IMR-90 (cell line): ENCODE data around the gene FAM72D. TPM values are rescaled to one million over a fixed set of nuclear protein-coding genes. Genes with fewer than 3 reads are reported as not detected.
"Not testable (repeated sequence)": the region's sequence is repeated elsewhere in the genome, so short reads cannot be mapped to it uniquely, and the experiment has no call there.

Experiments used
- ATAC-seq: fragments of 200-7000 bp; cut with Tn5 transposase; 2 replicates; pipeline ENCODE4 v1.9.1; 2020; ENCODE audit warnings: low read depth, mild to moderate bottlenecking, moderate library complexity
- BruUV-seq: library from RNA; stranded (reverse); fragments of 400-500 nt; replicated peaks from 2 replicates; lab custom pipeline; 2021; lab: Mats Ljungman, UMichigan
- CTCF ChIA-PET: fragments of 300-600 bp; formaldehyde crosslinking; extraction: SDS; loops from one replicate; lab custom pipeline; 2021; ENCODE audit warnings: antibody characterized with exemption; lab: Yijun Ruan, JAX
- POLR2A ChIA-PET: fragments of 300-600 bp; sonication (Branson Sonifier 250); formaldehyde crosslinking; loops from one replicate; lab custom pipeline; 2022; ENCODE audit warnings: antibody characterized with exemption; ENCODE audit not compliant: unreplicated experiment; lab: Charles Lee
- DNase-seq: peaks from one replicate; pipeline ENCODE4 v3.0.0; 2013
- H2AFZ ChIP-seq: replicated peaks from 2 replicates; pipeline ENCODE3; 2013; ENCODE audit warnings: low read length, mild to moderate bottlenecking; ENCODE audit not compliant: poor library complexity
- H2AK5ac ChIP-seq: 2 replicates; pipeline ENCODE4 v1.6.1; 2013; ENCODE audit warnings: low read depth, low read length, inconsistent platforms
- H2AK9ac ChIP-seq: replicated peaks from 2 replicates; pipeline ENCODE3; 2013; ENCODE audit warnings: mild to moderate bottlenecking, low read depth, low read length, moderate library complexity; ENCODE audit not compliant: poor library complexity
- H2BK120ac ChIP-seq: 2 replicates; pipeline ENCODE4 v1.6.1; 2013; ENCODE audit warnings: low read depth, low read length, inconsistent platforms
- H2BK15ac ChIP-seq: 3 replicates; pipeline ENCODE4 v1.6.1; 2013; ENCODE audit warnings: low read depth, low read length, inconsistent platforms
- H2BK20ac ChIP-seq: 2 replicates; pipeline ENCODE4 v1.6.1; 2013; ENCODE audit warnings: low read depth, mild to moderate bottlenecking, inconsistent platforms, low read length, moderate library complexity
- H2BK5ac ChIP-seq: 2 replicates; pipeline ENCODE4 v1.6.1; 2013; ENCODE audit warnings: mild to moderate bottlenecking, low read depth, low read length, inconsistent platforms; ENCODE audit not compliant: poor library complexity, severe bottlenecking
- H3K14ac ChIP-seq: replicated peaks from 2 replicates; pipeline ENCODE4 v1.6.1; 2013; ENCODE audit warnings: low read depth, low read length, inconsistent platforms
- H3K18ac ChIP-seq: 2 replicates; pipeline ENCODE4 v1.6.1; 2013; ENCODE audit warnings: low read depth, low read length, control low read depth
- H3K23ac ChIP-seq: 2 replicates; pipeline ENCODE4 v1.6.1; 2013; ENCODE audit warnings: low read depth, low read length, inconsistent platforms
- H3K27ac ChIP-seq: 2 replicates; pipeline ENCODE4 v1.5.1; 2013; ENCODE audit warnings: mild to moderate bottlenecking, control low read depth, low read length; ENCODE audit not compliant: insufficient read depth
- H3K27me3 ChIP-seq: 2 replicates; pipeline ENCODE4 v1.6.1; 2013; ENCODE audit warnings: low read length; ENCODE audit not compliant: control insufficient read depth, insufficient read depth
- H3K36me3 ChIP-seq: 2 replicates; pipeline ENCODE4 v1.6.1; 2013; ENCODE audit warnings: low read length, mixed read lengths; ENCODE audit not compliant: control insufficient read depth, insufficient read depth
- H3K4ac ChIP-seq: 2 replicates; pipeline ENCODE4 v1.6.1; 2013; ENCODE audit warnings: low read depth, low read length, inconsistent platforms
- H3K4me1 ChIP-seq: 2 replicates; pipeline ENCODE4 v1.6.1; 2013; ENCODE audit warnings: low read length, mixed read lengths; ENCODE audit not compliant: control insufficient read depth, insufficient read depth
- H3K4me2 ChIP-seq: 2 replicates; pipeline ENCODE4 v1.6.1; 2013; ENCODE audit warnings: low read depth, mild to moderate bottlenecking, control low read depth, low read length, moderate library complexity
- H3K4me3 ChIP-seq: 2 replicates; pipeline ENCODE4 v1.5.1; 2013; ENCODE audit warnings: low read depth, mild to moderate bottlenecking, control low read depth, low read length, moderate library complexity; ENCODE audit not compliant: insufficient read depth
- H3K56ac ChIP-seq: 2 replicates; pipeline ENCODE4 v1.6.1; 2013; ENCODE audit warnings: low read length, inconsistent platforms; ENCODE audit not compliant: insufficient read depth; ENCODE audit errors: extremely low read depth
- H3K79me1 ChIP-seq, 2 experiments: 2 replicates each; pipeline ENCODE4 v1.6.1; 2013; ENCODE audit warnings: low read length in 2 of 2, inconsistent platforms in 1 of 2, low read depth in 1 of 2
- H3K9ac ChIP-seq: 2 replicates; pipeline ENCODE4 v1.6.1; 2013; ENCODE audit warnings: low read depth, low read length, control low read depth
- H3K9me1 ChIP-seq: 2 replicates; pipeline ENCODE4 v1.6.1; 2013; ENCODE audit warnings: low read length, inconsistent platforms; ENCODE audit not compliant: insufficient read depth
- H3K9me3 ChIP-seq: 2 replicates; pipeline ENCODE4 v1.6.1; 2013; ENCODE audit warnings: low read length; ENCODE audit not compliant: control insufficient read depth, insufficient read depth
- H4K20me1 ChIP-seq: 2 replicates; pipeline ENCODE4 v1.6.1; 2013; ENCODE audit warnings: low read length, inconsistent platforms; ENCODE audit not compliant: insufficient read depth
- H4K5ac ChIP-seq: 2 replicates; pipeline ENCODE4 v1.6.1; 2013; ENCODE audit warnings: mild to moderate bottlenecking, low read depth, low read length, control low read depth
- H4K8ac ChIP-seq, 2 experiments: 2 replicates each; pipeline ENCODE4 v1.6.1; 2013; ENCODE audit warnings: low read depth in 2 of 2, low read length in 2 of 2, control low read depth in 1 of 2, inconsistent platforms in 1 of 2
- H4K91ac ChIP-seq: 2 replicates; pipeline ENCODE4 v1.6.1; 2013; ENCODE audit warnings: low read depth, low read length, inconsistent platforms; ENCODE audit not compliant: insufficient read depth
- WGBS, 2 experiments: methylation state at CpG; one replicate each; pipeline versions ENCODE4 v1.1.5 to v1.1.7; 2013; ENCODE audit warnings: missing lambda C conversion rate in 2 of 2; ENCODE audit not compliant: insufficient read length in 1 of 2; ENCODE audit errors: extremely low coverage in 2 of 2; 5-methylcytosine and 5-hydroxymethylcytosine counted together
- dilution Hi-C: fragments of 300-500 bp; cut with HindIII; formaldehyde crosslinking; loops from one replicate; pipeline ENCODE4 v1.14.3; 2018; ENCODE audit warnings: low sequenced_read_pairs; ENCODE audit not compliant: unreplicated experiment
- in situ Hi-C: fragments of 300-500 bp; cut with MboI; formaldehyde crosslinking; loops from 3 replicates; pipeline ENCODE4 v1.14.3; 2019; ENCODE audit warnings: low sequenced_read_pairs, inconsistent platforms, mixed read lengths
- intact Hi-C: fragments of 100-400 bp; cut with micrococcal nuclease; formaldehyde crosslinking; loops from 2 replicates; pipeline ENCODE4 v1.10.0; 2022
- polyA plus RNA-seq, 3 experiments: library from polyadenylated mRNA; depleted of rRNA; stranded (reverse); fragments of >200 nt; gene quantifications; 2 replicates each; pipeline ENCODE4 v1.2.3, GENCODE V29; 2012; ENCODE audit warnings: low replicate concordance in 1 of 3
- total RNA-seq: library from RNA; depleted of rRNA; stranded (reverse); fragments of >200 nt; gene quantifications from 2 replicates; pipeline ENCODE4 v1.2.3, GENCODE V29; 2012

The FAM72D gene
- total and polyA plus RNA-seq, 2 of the 4 experiments (the other 2 are of a cell fraction), result 0.72 to 1.4 TPM

DNA sequence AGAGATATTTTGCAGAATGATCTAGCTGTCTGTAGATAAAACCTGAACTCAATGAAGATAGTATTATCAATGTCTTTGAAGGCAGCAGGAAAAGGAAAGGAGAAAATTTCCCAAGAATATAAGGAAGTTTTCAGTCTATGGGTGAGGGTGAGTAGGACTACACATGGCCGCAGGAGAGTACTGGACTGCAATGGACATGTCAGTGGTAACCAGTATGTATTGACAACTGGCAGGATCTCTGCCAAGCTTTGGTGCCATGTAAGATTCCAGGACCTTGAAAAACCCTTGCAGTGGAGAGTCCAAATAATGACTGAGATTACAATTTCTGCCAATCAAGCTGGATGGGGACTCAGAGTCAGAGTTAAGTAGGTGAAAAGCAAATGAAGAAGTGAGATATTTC, 29.3 kb downstream of the FAM72D start:
- H2AFZ ChIP-seq, intact Hi-C loops, H3K79me1 ChIP-seq, H4K20me1 ChIP-seq, H2BK15ac ChIP-seq, H3K4me2 ChIP-seq, H2BK5ac ChIP-seq, in situ Hi-C loops, H4K5ac ChIP-seq, H3K14ac ChIP-seq, CTCF ChIA-PET, H4K8ac ChIP-seq, BruUV-seq, H3K27ac ChIP-seq, H4K91ac ChIP-seq, H3K9ac ChIP-seq, H2AK5ac ChIP-seq, H3K4ac ChIP-seq, DNase-seq, H2AK9ac ChIP-seq, H3K9me1 ChIP-seq, H3K36me3 ChIP-seq, H3K4me1 ChIP-seq, POLR2A ChIA-PET, H3K9me3 ChIP-seq, H3K56ac ChIP-seq, dilution Hi-C loops, H2BK120ac ChIP-seq, H3K18ac ChIP-seq, H3K27me3 ChIP-seq, H3K4me3 ChIP-seq, H2BK20ac ChIP-seq, ATAC-seq, H3K23ac ChIP-seq: not testable (repeated sequence)
- WGBS, 2 experiments, result no CpG with 5 or more reads among the region's 1 CpG

DNA sequence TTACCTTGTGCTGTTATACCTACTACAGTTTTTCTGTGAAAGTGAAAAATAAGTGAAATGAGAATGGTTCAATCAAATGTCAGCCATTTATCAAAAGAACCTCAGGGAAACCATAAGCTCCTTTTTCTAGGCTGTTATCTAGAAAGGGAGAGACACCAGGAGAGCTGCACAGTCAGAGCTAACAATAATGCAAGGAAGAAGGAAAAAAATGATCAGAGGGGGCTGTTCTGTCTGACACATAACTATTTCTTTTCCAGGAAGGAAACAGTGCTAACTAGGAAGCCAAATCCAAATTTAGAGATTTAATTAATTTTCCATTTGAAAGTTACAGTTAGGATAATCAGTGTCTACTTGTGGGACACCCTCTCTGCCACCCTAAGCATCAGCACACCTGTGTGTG, 31.4 kb downstream of the FAM72D start:
- dilution Hi-C loops, POLR2A ChIA-PET, CTCF ChIA-PET: not testable (repeated sequence)

More for the DNA sequence above, 31.4 kb downstream of the FAM72D start:
- H4K5ac ChIP-seq, H3K18ac ChIP-seq, H3K4me1 ChIP-seq, H2AFZ ChIP-seq, BruUV-seq, H3K9me1 ChIP-seq, H3K79me1 ChIP-seq, ATAC-seq, H3K36me3 ChIP-seq, H2BK5ac ChIP-seq, intact Hi-C loops, in situ Hi-C loops, H3K4me3 ChIP-seq, H3K56ac ChIP-seq, H4K91ac ChIP-seq, H3K23ac ChIP-seq, DNase-seq, H2BK120ac ChIP-seq, H3K14ac ChIP-seq, H4K20me1 ChIP-seq, H2AK9ac ChIP-seq, H2BK15ac ChIP-seq, H3K9ac ChIP-seq, H3K27me3 ChIP-seq, H2AK5ac ChIP-seq, H4K8ac ChIP-seq, H3K27ac ChIP-seq, H2BK20ac ChIP-seq, H3K4ac ChIP-seq, H3K9me3 ChIP-seq, H3K4me2 ChIP-seq: not testable (repeated sequence)
